HepG2 (cell line): ENCODE measurements around the gene ALK. TPM values are rescaled to one million over a fixed set of nuclear protein-coding genes. Genes with fewer than 3 reads are reported as not detected.

Experiments used
- ATAC-seq: fragments of 200-7000 bp; cut with Tn5 transposase; 3 replicates; pipeline ENCODE4 v1.9.1; 2020; ENCODE audit warnings: mild to moderate bottlenecking, moderate library complexity
- BruUV-seq: library from RNA; stranded (reverse); fragments of 400-500 nt; replicated peaks from 2 replicates; lab custom pipeline; 2021; lab: Mats Ljungman, UMichigan
- CTCF ChIA-PET: fragments of 300-600 bp; formaldehyde crosslinking; extraction: SDS; loops from one replicate; lab custom pipeline; 2021; ENCODE audit warnings: low total read pairs, inconsistent platforms, low intra/inter-chr PET ratio; lab: Yijun Ruan, JAX
- POLR2A ChIA-PET: fragments of 350-600 bp; sonication (Branson Sonifier 250); formaldehyde crosslinking; loops from one replicate; lab custom pipeline; 2020; ENCODE audit warnings: antibody characterized with exemption, inconsistent platforms; lab: Yijun Ruan, JAX
- DNase-seq: peaks from one replicate; pipeline ENCODE4 v3.0.0-alpha.2; 2015; ENCODE audit warnings: low spot score
- FAIRE-seq: peaks from 3 replicates; lab custom pipeline; 2011; peaks lifted over from hg19 to GRCh38; lab: Jason Lieb, UNC
- H2AFZ ChIP-seq: one replicate; pipeline ENCODE4 v1.6.1; 2011; ENCODE audit warnings: low read length, inconsistent platforms
- H3K27ac ChIP-seq: fragments of 300-600 bp; 3 replicates; pipeline ENCODE4 v1.8.0; 2011; ENCODE audit warnings: mixed run types, mild to moderate bottlenecking, mixed read lengths, low read length, inconsistent platforms; ENCODE audit not compliant: insufficient read depth; ENCODE audit errors: extremely low read length
- H3K27me3 ChIP-seq, 2 experiments: fragments of 200-600 bp in 1 of 2; 2 replicates in 1 of 2; 3 replicates in 1 of 2; pipeline versions ENCODE4 v1.6.0 to v1.8.0; 2011; ENCODE audit warnings: low read length in 2 of 2, mild to moderate bottlenecking in 2 of 2, moderate library complexity in 2 of 2, inconsistent platforms in 1 of 2; ENCODE audit not compliant: insufficient read depth in 2 of 2, control insufficient read depth in 1 of 2
- H3K36me3 ChIP-seq, 2 experiments: fragments of 200-600 bp in 1 of 2; replicated peaks in 1 of 2; 2 replicates in 1 of 2; 3 replicates in 1 of 2; pipeline versions ENCODE4 v1.5.1 to v1.8.0; 2011; ENCODE audit warnings: low read length in 2 of 2, inconsistent platforms in 1 of 2; ENCODE audit not compliant: insufficient read depth in 2 of 2, control insufficient read depth in 1 of 2
- H3K4me1 ChIP-seq: 2 replicates; pipeline ENCODE4 v1.5.1; 2012; ENCODE audit warnings: low read length, inconsistent platforms; ENCODE audit not compliant: insufficient read depth
- H3K4me2 ChIP-seq: 2 replicates; pipeline ENCODE4 v1.6.0; 2011; ENCODE audit warnings: low read depth, low read length, inconsistent platforms
- H3K4me3 ChIP-seq, 3 experiments: fragments of 200-600 bp in 1 of 3; sonication (generic), shearing (Covaris generic) in 1 of 3; replicated peaks in 1 of 3; 2 replicates each; pipeline ENCODE4 v1.5.1; 2011 to 2016; ENCODE audit warnings: low read length in 3 of 3, inconsistent platforms in 2 of 3, low read depth in 2 of 3, mild to moderate bottlenecking in 2 of 3, control low read depth in 1 of 3, mixed read lengths in 1 of 3; ENCODE audit not compliant: insufficient read depth in 1 of 3
- H3K79me2 ChIP-seq: one replicate; pipeline ENCODE4 v1.6.1; 2011; ENCODE audit warnings: low read length, inconsistent platforms; ENCODE audit not compliant: insufficient read depth
- H3K9ac ChIP-seq: 2 replicates; pipeline ENCODE4 v1.6.0; 2011; ENCODE audit warnings: mild to moderate bottlenecking, low read depth, low read length, inconsistent platforms; ENCODE audit not compliant: insufficient read depth
- H3K9me3 ChIP-seq: 2 replicates; pipeline ENCODE4 v1.5.1; 2012; ENCODE audit warnings: mild to moderate bottlenecking, low read length
- H4K20me1 ChIP-seq: 2 replicates; pipeline ENCODE4 v1.6.0; 2011; ENCODE audit warnings: inconsistent platforms, mild to moderate bottlenecking, low read length, moderate library complexity; ENCODE audit not compliant: insufficient read depth
- BRCA1 ChIP-seq: sonication (generic); formaldehyde crosslinking; IDR thresholded peaks from 2 replicates; pipeline ENCODE4 v1.4.0; 2020; ENCODE audit warnings: missing genetic modification reagents
- CHD2 ChIP-seq: IDR thresholded peaks from 2 replicates; pipeline ENCODE4 v1.6.1; 2011; ENCODE audit warnings: low read depth, low read length, improper control_type of control experiment
- DR1 ChIP-seq: sonication (generic); formaldehyde crosslinking; IDR thresholded peaks from 2 replicates; pipeline ENCODE4 v1.8.0; 2021; ENCODE audit warnings: mild to moderate bottlenecking, missing genetic modification reagents, inconsistent platforms
- NCOA1 ChIP-seq: sonication (generic); formaldehyde crosslinking; IDR thresholded peaks from 2 replicates; pipeline ENCODE4 v1.9.0; 2021; ENCODE audit warnings: missing genetic modification reagents
- NR0B2 ChIP-seq: sonication (generic); formaldehyde crosslinking; IDR thresholded peaks from 2 replicates; pipeline ENCODE4 v1.4.0; 2020; ENCODE audit warnings: mild to moderate bottlenecking, missing genetic modification reagents
- SMAD3 ChIP-seq: sonication (generic); formaldehyde crosslinking; IDR thresholded peaks from 2 replicates; pipeline ENCODE4 v1.4.0; 2020; ENCODE audit warnings: missing genetic modification reagents
- YEATS2 ChIP-seq: sonication (generic); formaldehyde crosslinking; IDR thresholded peaks from 2 replicates; pipeline ENCODE4 v1.4.0; 2020; ENCODE audit warnings: missing genetic modification reagents, borderline replicate concordance
- ZNF232 ChIP-seq: sonication (generic); formaldehyde crosslinking; IDR thresholded peaks from 2 replicates; pipeline ENCODE4 v1.4.0; 2020; ENCODE audit warnings: missing genetic modification reagents, borderline replicate concordance
- WGBS: methylation state at CpG from one replicate; pipeline ENCODE4 v1.1.6; 2017; ENCODE audit warnings: low lambda C conversion rate; 5-methylcytosine and 5-hydroxymethylcytosine counted together
- in situ Hi-C: cut with HindIII; loops from 2 replicates; pipeline ENCODE4 v1.10.0; 2017; ENCODE audit warnings: low pct_unique_long_range_greater_than_20kb; ENCODE audit not compliant: extremely low pct_ligation_motif_present
- intact Hi-C: fragments of 100-400 bp; cut with micrococcal nuclease; formaldehyde crosslinking; loops from one replicate; pipeline ENCODE4 v1.10.0; 2022; ENCODE audit not compliant: unreplicated experiment
- polyA plus RNA-seq, 8 experiments: library from polyadenylated mRNA; depleted of rRNA in 3 of 8; stranded (reverse) in 7 of 8; unstranded in 1 of 8; fragments of >200 nt; fragmentation: Illumina TruSeq in 4 of 8; extraction: Trizol in 4 of 8; gene quantifications; 2 replicates each; pipeline versions ENCODE4 v1.2.1 to v1.2.3, GENCODE V29; 2011 to 2016; ENCODE audit warnings: low read depth in 4 of 8, missing spikeins in 1 of 8, mixed read lengths in 1 of 8; ENCODE audit not compliant: insufficient read depth in 1 of 8
- total RNA-seq, 5 experiments: library from RNA; depleted of rRNA; stranded (reverse); fragments of >200 nt; fragmentation: Illumina TruSeq; extraction: Trizol; gene quantifications; 2 replicates each; pipeline ENCODE4 v1.2.3, GENCODE V29; 2016; ENCODE audit warnings: low read depth in 1 of 5
- TF ChIP-seq, protein P1 (sequence below): sonication (generic); formaldehyde crosslinking; conservative IDR thresholded peaks from 2 replicates; pipeline ENCODE4 v1.8.0; 2022; ENCODE audit warnings: low read depth, missing genetic modification reagents
- TF ChIP-seq, protein P2 (sequence below): sonication (generic); formaldehyde crosslinking; IDR thresholded peaks from 2 replicates; pipeline ENCODE4 v1.9.0; 2021; ENCODE audit warnings: missing genetic modification reagents, mild to moderate bottlenecking, borderline replicate concordance
- TF ChIP-seq, protein P3 (sequence below): fragments of 450-650 bp; IDR thresholded peaks from 2 replicates; pipeline ENCODE4 v1.6.1; 2016

The ALK gene
- total and polyA plus RNA-seq, 2 of the 13 experiments (the other 11 are each of a cell fraction or from before 2014, with no cell fraction given), result not detected

DNA sequence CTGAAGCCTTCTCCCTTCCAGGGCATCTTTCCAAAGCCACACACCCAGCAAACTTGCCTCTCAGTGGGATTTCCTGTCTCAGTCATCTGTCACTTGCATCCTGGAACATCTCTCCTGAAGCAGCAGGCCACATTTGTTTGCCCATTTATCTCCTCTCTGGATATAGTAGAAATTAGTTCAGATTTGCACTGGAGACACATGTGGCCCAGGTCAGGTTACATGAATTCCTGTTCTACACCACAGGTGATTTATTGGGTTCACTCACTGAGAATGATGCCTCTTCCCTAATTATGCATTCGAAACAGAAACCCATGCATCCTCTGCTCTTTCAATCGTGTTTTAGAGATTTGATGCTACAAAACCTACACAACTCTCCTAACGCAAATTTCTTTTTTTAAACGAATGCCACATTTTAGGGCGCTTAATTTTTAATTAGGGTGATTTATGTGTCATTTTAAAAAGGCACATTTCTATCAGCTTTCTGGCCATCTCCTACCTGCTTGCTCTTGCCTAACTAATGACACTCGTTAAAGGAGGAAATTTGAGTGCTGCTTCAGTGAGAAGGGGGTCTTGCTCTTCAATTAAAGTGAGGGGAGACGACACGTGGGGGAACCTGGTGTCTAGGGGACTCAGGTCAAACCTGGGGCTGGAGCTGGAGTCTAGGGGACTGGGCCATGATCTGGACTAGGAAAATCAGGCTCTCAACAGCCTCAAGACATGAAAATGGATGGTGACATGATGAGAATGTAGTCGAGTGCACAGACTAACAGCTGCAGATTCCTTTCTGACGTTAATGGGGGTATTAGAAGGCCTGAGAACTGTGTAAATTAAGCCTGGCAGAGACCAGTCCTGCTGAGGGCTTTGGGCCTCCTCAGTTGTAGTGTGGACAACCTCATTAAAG, 584.8 kb downstream of the ALK start:
- FAIRE-seq, result no peak
- POLR2A ChIA-PET, result no interaction called here
- in situ Hi-C loops, result no loop called here
- TF ChIP-seq, protein P1, sequence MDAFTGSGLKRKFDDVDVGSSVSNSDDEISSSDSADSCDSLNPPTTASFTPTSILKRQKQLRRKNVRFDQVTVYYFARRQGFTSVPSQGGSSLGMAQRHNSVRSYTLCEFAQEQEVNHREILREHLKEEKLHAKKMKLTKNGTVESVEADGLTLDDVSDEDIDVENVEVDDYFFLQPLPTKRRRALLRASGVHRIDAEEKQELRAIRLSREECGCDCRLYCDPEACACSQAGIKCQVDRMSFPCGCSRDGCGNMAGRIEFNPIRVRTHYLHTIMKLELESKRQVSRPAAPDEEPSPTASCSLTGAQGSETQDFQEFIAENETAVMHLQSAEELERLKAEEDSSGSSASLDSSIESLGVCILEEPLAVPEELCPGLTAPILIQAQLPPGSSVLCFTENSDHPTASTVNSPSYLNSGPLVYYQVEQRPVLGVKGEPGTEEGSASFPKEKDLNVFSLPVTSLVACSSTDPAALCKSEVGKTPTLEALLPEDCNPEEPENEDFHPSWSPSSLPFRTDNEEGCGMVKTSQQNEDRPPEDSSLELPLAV (CRISPR knock-in tag), result no peak
- TF ChIP-seq CHD2 (no peak), ZNF232 (CRISPR knock-in tag) (no peak), BRCA1 (no peak), DR1 (no peak), YEATS2 (CRISPR knock-in tag) (no peak), NCOA1 (CRISPR knock-in tag) (no peak), SMAD3 (CRISPR knock-in tag) (no peak), NR0B2 (no peak)
- TF ChIP-seq, protein P2, sequence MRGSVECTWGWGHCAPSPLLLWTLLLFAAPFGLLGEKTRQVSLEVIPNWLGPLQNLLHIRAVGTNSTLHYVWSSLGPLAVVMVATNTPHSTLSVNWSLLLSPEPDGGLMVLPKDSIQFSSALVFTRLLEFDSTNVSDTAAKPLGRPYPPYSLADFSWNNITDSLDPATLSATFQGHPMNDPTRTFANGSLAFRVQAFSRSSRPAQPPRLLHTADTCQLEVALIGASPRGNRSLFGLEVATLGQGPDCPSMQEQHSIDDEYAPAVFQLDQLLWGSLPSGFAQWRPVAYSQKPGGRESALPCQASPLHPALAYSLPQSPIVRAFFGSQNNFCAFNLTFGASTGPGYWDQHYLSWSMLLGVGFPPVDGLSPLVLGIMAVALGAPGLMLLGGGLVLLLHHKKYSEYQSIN (CRISPR knock-in tag), result no peak
- TF ChIP-seq, protein P3, sequence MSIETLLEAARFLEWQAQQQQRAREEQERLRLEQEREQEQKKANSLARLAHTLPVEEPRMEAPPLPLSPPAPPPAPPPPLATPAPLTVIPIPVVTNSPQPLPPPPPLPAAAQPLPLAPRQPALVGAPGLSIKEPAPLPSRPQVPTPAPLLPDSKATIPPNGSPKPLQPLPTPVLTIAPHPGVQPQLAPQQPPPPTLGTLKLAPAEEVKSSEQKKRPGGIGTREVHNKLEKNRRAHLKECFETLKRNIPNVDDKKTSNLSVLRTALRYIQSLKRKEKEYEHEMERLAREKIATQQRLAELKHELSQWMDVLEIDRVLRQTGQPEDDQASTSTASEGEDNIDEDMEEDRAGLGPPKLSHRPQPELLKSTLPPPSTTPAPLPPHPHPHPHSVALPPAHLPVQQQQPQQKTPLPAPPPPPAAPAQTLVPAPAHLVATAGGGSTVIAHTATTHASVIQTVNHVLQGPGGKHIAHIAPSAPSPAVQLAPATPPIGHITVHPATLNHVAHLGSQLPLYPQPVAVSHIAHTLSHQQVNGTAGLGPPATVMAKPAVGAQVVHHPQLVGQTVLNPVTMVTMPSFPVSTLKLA, result no peak

More for the DNA sequence above, 584.8 kb downstream of the ALK start:
- Histone ChIP-seq H3K9ac (no peak overlapping the region), H4K20me1 (no peaks in the 10 kb centered on the region), H3K4me2 (no peak overlapping the region), H3K36me3 (no peaks in the 10 kb centered on the region), H3K9me3 (no peaks in the 10 kb centered on the region), H3K4me3 (no peak overlapping the region), H3K4me1 (no peaks in the 10 kb centered on the region), H3K27me3 (peaks cover 3 to 39% of the 10 kb centered on the region in 2 experiments; a peak in 4 of 5 replicates), H3K79me2 (no peaks in the 10 kb centered on the region), H3K27ac (no peak overlapping the region), H2AFZ (no peak overlapping the region)
- CTCF ChIA-PET, result no interaction called here
- DNase-seq (no peak), ATAC-seq (no peak)
- intact Hi-C loops, result no loop called here
- 5% methylated on average over 10 of the region's 10 CpGs for WGBS
- no TSS peak for BruUV-seq
